IMR-90 (cell line): ENCODE results near the gene RNASE12. TPM values are rescaled to one million over a fixed set of nuclear protein-coding genes. Genes with fewer than 3 reads are reported as not detected.

Source experiments
- ATAC-seq: fragments of 200-7000 bp; cut with Tn5 transposase; 2 replicates; pipeline ENCODE4 v1.9.1; 2020; ENCODE audit warnings: low read depth, mild to moderate bottlenecking, moderate library complexity
- BruUV-seq: library from RNA; stranded (reverse); fragments of 400-500 nt; replicated peaks from 2 replicates; lab custom pipeline; 2021; lab: Mats Ljungman, UMichigan
- CTCF ChIA-PET: fragments of 300-600 bp; formaldehyde crosslinking; extraction: SDS; loops from one replicate; lab custom pipeline; 2021; ENCODE audit warnings: antibody characterized with exemption; lab: Yijun Ruan, JAX
- POLR2A ChIA-PET: fragments of 300-600 bp; sonication (Branson Sonifier 250); formaldehyde crosslinking; loops from one replicate; lab custom pipeline; 2022; ENCODE audit warnings: antibody characterized with exemption; ENCODE audit not compliant: unreplicated experiment; lab: Charles Lee
- DNase-seq: peaks from one replicate; pipeline ENCODE4 v3.0.0; 2013
- H2AFZ ChIP-seq: replicated peaks from 2 replicates; pipeline ENCODE3; 2013; ENCODE audit warnings: low read length, mild to moderate bottlenecking; ENCODE audit not compliant: poor library complexity
- H2AK5ac ChIP-seq: 2 replicates; pipeline ENCODE4 v1.6.1; 2013; ENCODE audit warnings: low read depth, low read length, inconsistent platforms
- H2AK9ac ChIP-seq: replicated peaks from 2 replicates; pipeline ENCODE3; 2013; ENCODE audit warnings: mild to moderate bottlenecking, low read depth, low read length, moderate library complexity; ENCODE audit not compliant: poor library complexity
- H2BK120ac ChIP-seq: 2 replicates; pipeline ENCODE4 v1.6.1; 2013; ENCODE audit warnings: low read depth, low read length, inconsistent platforms
- H2BK15ac ChIP-seq: 3 replicates; pipeline ENCODE4 v1.6.1; 2013; ENCODE audit warnings: low read depth, low read length, inconsistent platforms
- H2BK20ac ChIP-seq: 2 replicates; pipeline ENCODE4 v1.6.1; 2013; ENCODE audit warnings: low read depth, mild to moderate bottlenecking, inconsistent platforms, low read length, moderate library complexity
- H2BK5ac ChIP-seq: 2 replicates; pipeline ENCODE4 v1.6.1; 2013; ENCODE audit warnings: mild to moderate bottlenecking, low read depth, low read length, inconsistent platforms; ENCODE audit not compliant: poor library complexity, severe bottlenecking
- H3K14ac ChIP-seq: replicated peaks from 2 replicates; pipeline ENCODE4 v1.6.1; 2013; ENCODE audit warnings: low read depth, low read length, inconsistent platforms
- H3K18ac ChIP-seq: 2 replicates; pipeline ENCODE4 v1.6.1; 2013; ENCODE audit warnings: low read depth, low read length, control low read depth
- H3K23ac ChIP-seq: 2 replicates; pipeline ENCODE4 v1.6.1; 2013; ENCODE audit warnings: low read depth, low read length, inconsistent platforms
- H3K27ac ChIP-seq: 2 replicates; pipeline ENCODE4 v1.5.1; 2013; ENCODE audit warnings: mild to moderate bottlenecking, control low read depth, low read length; ENCODE audit not compliant: insufficient read depth
- H3K27me3 ChIP-seq: 2 replicates; pipeline ENCODE4 v1.6.1; 2013; ENCODE audit warnings: low read length; ENCODE audit not compliant: control insufficient read depth, insufficient read depth
- H3K36me3 ChIP-seq: 2 replicates; pipeline ENCODE4 v1.6.1; 2013; ENCODE audit warnings: low read length, mixed read lengths; ENCODE audit not compliant: control insufficient read depth, insufficient read depth
- H3K4ac ChIP-seq: 2 replicates; pipeline ENCODE4 v1.6.1; 2013; ENCODE audit warnings: low read depth, low read length, inconsistent platforms
- H3K4me1 ChIP-seq: 2 replicates; pipeline ENCODE4 v1.6.1; 2013; ENCODE audit warnings: low read length, mixed read lengths; ENCODE audit not compliant: control insufficient read depth, insufficient read depth
- H3K4me2 ChIP-seq: 2 replicates; pipeline ENCODE4 v1.6.1; 2013; ENCODE audit warnings: low read depth, mild to moderate bottlenecking, control low read depth, low read length, moderate library complexity
- H3K4me3 ChIP-seq: 2 replicates; pipeline ENCODE4 v1.5.1; 2013; ENCODE audit warnings: low read depth, mild to moderate bottlenecking, control low read depth, low read length, moderate library complexity; ENCODE audit not compliant: insufficient read depth
- H3K56ac ChIP-seq: 2 replicates; pipeline ENCODE4 v1.6.1; 2013; ENCODE audit warnings: low read length, inconsistent platforms; ENCODE audit not compliant: insufficient read depth; ENCODE audit errors: extremely low read depth
- H3K79me1 ChIP-seq, 2 experiments: 2 replicates each; pipeline ENCODE4 v1.6.1; 2013; ENCODE audit warnings: low read length in 2 of 2, inconsistent platforms in 1 of 2, low read depth in 1 of 2
- H3K9ac ChIP-seq: 2 replicates; pipeline ENCODE4 v1.6.1; 2013; ENCODE audit warnings: low read depth, low read length, control low read depth
- H3K9me1 ChIP-seq: 2 replicates; pipeline ENCODE4 v1.6.1; 2013; ENCODE audit warnings: low read length, inconsistent platforms; ENCODE audit not compliant: insufficient read depth
- H3K9me3 ChIP-seq: 2 replicates; pipeline ENCODE4 v1.6.1; 2013; ENCODE audit warnings: low read length; ENCODE audit not compliant: control insufficient read depth, insufficient read depth
- H4K20me1 ChIP-seq: 2 replicates; pipeline ENCODE4 v1.6.1; 2013; ENCODE audit warnings: low read length, inconsistent platforms; ENCODE audit not compliant: insufficient read depth
- H4K5ac ChIP-seq: 2 replicates; pipeline ENCODE4 v1.6.1; 2013; ENCODE audit warnings: mild to moderate bottlenecking, low read depth, low read length, control low read depth
- H4K8ac ChIP-seq, 2 experiments: 2 replicates each; pipeline ENCODE4 v1.6.1; 2013; ENCODE audit warnings: low read depth in 2 of 2, low read length in 2 of 2, control low read depth in 1 of 2, inconsistent platforms in 1 of 2
- H4K91ac ChIP-seq: 2 replicates; pipeline ENCODE4 v1.6.1; 2013; ENCODE audit warnings: low read depth, low read length, inconsistent platforms; ENCODE audit not compliant: insufficient read depth
- CHD1 ChIP-seq: IDR thresholded peaks from 2 replicates; pipeline ENCODE4 v1.6.1; 2012; ENCODE audit warnings: low read depth, low read length, improper control_type of control experiment
- CTCF ChIP-seq: conservative IDR thresholded peaks from 2 replicates; pipeline ENCODE4 v1.5.1; 2012; ENCODE audit warnings: mild to moderate bottlenecking, low read depth, low read length, improper control_type of control experiment
- FOS ChIP-seq: fragments of 150-350 bp; IDR thresholded peaks from 2 replicates; pipeline ENCODE4 v1.6.1; 2016; ENCODE audit warnings: low read depth, low read length
- MAFK ChIP-seq: IDR thresholded peaks from 2 replicates; pipeline ENCODE4 v1.6.1; 2012; ENCODE audit warnings: low read depth, low read length, improper control_type of control experiment
- NFE2L2 ChIP-seq: fragments of 150-350 bp; IDR thresholded peaks from 2 replicates; pipeline ENCODE4 v1.6.1; 2016; ENCODE audit warnings: low read depth, mild to moderate bottlenecking, low read length
- POLR2A ChIP-seq: IDR thresholded peaks from 2 replicates; pipeline ENCODE4 v1.6.1; 2012; ENCODE audit warnings: mild to moderate bottlenecking, low read depth, low read length
- RAD21 ChIP-seq: IDR thresholded peaks from 2 replicates; pipeline ENCODE4 v1.6.1; 2012; ENCODE audit warnings: low read length, improper control_type of control experiment
- RCOR1 ChIP-seq: IDR thresholded peaks from 2 replicates; pipeline ENCODE4 v1.6.1; 2012; ENCODE audit warnings: mild to moderate bottlenecking, low read length, improper control_type of control experiment; ENCODE audit not compliant: insufficient replicate concordance
- SMC3 ChIP-seq: fragments of 150-350 bp; IDR thresholded peaks from 2 replicates; pipeline ENCODE4 v1.6.1; 2016; ENCODE audit warnings: low read depth, mild to moderate bottlenecking, antibody characterized with exemption, low read length, moderate library complexity
- WGBS, 2 experiments: methylation state at CpG; one replicate each; pipeline versions ENCODE4 v1.1.5 to v1.1.7; 2013; ENCODE audit warnings: missing lambda C conversion rate in 2 of 2; ENCODE audit not compliant: insufficient read length in 1 of 2; ENCODE audit errors: extremely low coverage in 2 of 2; 5-methylcytosine and 5-hydroxymethylcytosine counted together
- dilution Hi-C: fragments of 300-500 bp; cut with HindIII; formaldehyde crosslinking; loops from one replicate; pipeline ENCODE4 v1.14.3; 2018; ENCODE audit warnings: low sequenced_read_pairs; ENCODE audit not compliant: unreplicated experiment
- in situ Hi-C: fragments of 300-500 bp; cut with MboI; formaldehyde crosslinking; loops from 3 replicates; pipeline ENCODE4 v1.14.3; 2019; ENCODE audit warnings: low sequenced_read_pairs, inconsistent platforms, mixed read lengths
- intact Hi-C: fragments of 100-400 bp; cut with micrococcal nuclease; formaldehyde crosslinking; loops from 2 replicates; pipeline ENCODE4 v1.10.0; 2022
- polyA plus RNA-seq, 3 experiments: library from polyadenylated mRNA; depleted of rRNA; stranded (reverse); fragments of >200 nt; gene quantifications; 2 replicates each; pipeline ENCODE4 v1.2.3, GENCODE V29; 2012; ENCODE audit warnings: low replicate concordance in 1 of 3
- total RNA-seq: library from RNA; depleted of rRNA; stranded (reverse); fragments of >200 nt; gene quantifications from 2 replicates; pipeline ENCODE4 v1.2.3, GENCODE V29; 2012

Gene RNASE12
- total and polyA plus RNA-seq, 2 of the 4 experiments (the other 2 are of a cell fraction), result not detected

DNA sequence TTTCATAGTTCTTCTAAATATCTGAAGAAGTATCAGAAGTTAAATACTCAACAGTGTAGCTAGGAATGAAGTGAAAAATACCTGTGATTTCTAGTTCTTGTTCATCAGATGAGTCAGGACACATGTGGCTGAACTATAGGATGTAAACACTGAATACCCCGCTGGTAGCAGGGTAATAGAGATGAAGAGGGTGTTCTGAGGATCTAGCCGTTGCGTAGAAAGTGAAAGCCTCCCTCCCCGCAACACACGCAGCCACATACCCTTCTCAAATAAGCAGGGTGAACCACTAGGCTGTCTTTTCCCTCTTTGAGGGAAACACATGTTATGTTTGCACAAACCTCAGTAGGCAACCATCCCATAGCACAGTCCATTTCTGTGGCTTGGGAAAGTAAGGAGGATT, 16.4 kb upstream of the RNASE12 start:
- no peak overlapping the region for H2BK15ac ChIP-seq
- H4K91ac ChIP-seq, result no peak overlapping the region
- no peak overlapping the region for H3K14ac ChIP-seq
- DNase-seq (no peak), ATAC-seq (no peak)
- no peak overlapping the region for H3K4ac ChIP-seq
- H3K27me3 ChIP-seq, result no peaks in the 10 kb centered on the region
- no CpG with 5 or more reads among the region's 5 CpGs for whole genome bisulfite sequencing, 2 experiments
- no peak overlapping the region for H4K8ac ChIP-seq
- no peaks in the 10 kb centered on the region for H3K9me1 ChIP-seq
- no peak overlapping the region for H2BK5ac ChIP-seq
- no peak overlapping the region for H3K4me3 ChIP-seq
- H4K5ac ChIP-seq, result no peak overlapping the region
- H2AK9ac ChIP-seq, result no peak overlapping the region
- no peak overlapping the region for H3K56ac ChIP-seq
- no peak overlapping the region for H3K23ac ChIP-seq
- no peak overlapping the region for H3K27ac ChIP-seq
- intact Hi-C loops (loop anchor here (2.0 kb wide), 1 partner anchor 77 kb away; no protein-coding TSS in a partner anchor), in situ Hi-C loops (no loop called here), dilution Hi-C loops (no loop called here)
- H2AK5ac ChIP-seq, result no peak overlapping the region
- H3K36me3 ChIP-seq, result no peaks in the 10 kb centered on the region
- no peaks in the 10 kb centered on the region for H3K4me1 ChIP-seq
- H2AFZ ChIP-seq, result no peak overlapping the region
- BruUV-seq, result no TSS peak
- no peak overlapping the region for H3K4me2 ChIP-seq
- H4K20me1 ChIP-seq, result peaks cover 6% of the 10 kb centered on the region
- H3K9ac ChIP-seq, result no peak overlapping the region
- H2BK20ac ChIP-seq, result no peak overlapping the region
- ChIA-PET POLR2A (no interaction called here), CTCF (no interaction called here)
- H3K18ac ChIP-seq, result no peak overlapping the region
- TF ChIP-seq RAD21 (no peak), CHD1 (no peak), CTCF (no peak), MAFK (no peak), NFE2L2 (no peak), RCOR1 (no peak), SMC3 (no peak), FOS (no peak), POLR2A (no peak)
- H3K79me1 ChIP-seq, result no peaks in the 10 kb centered on the region
- no peak overlapping the region for H2BK120ac ChIP-seq
- no peaks in the 10 kb centered on the region for H3K9me3 ChIP-seq
